Stimulated activated CD4-positive, alpha-beta T cell treated with anti-CD3 and anti-CD28 coated beads, Interleukin-15, amount 100 ng/mL, for 1 hour (primary cell): ENCODE measurements around the gene C22orf15.

Experiments
- DNase-seq, 2 donors: peaks; one replicate each; pipeline ENCODE4 v3.0.0-alpha.2; 2020; ENCODE audit warnings: low read depth in 1 of 2, low spot score in 1 of 2

C22orf15 gene

GRCh38 chr22:23786752-23787599 is 24.2 kb downstream of the C22orf15 start, which contains the start of gene SMARCB1:
TSS of gene SMARCB1 (plus strand) at chr22:23786966. CDS start at chr22:23787170, 204 bp downstream.
- peak; percentile 85 to 90 for DNase-seq

GRCh38 chr22:23787600-23787896 is 24.8 kb downstream of the C22orf15 start:
- DNase-seq, result no peak

GRCh38 chr22:23787910-23788309 is 25.1 kb downstream of the C22orf15 start:
- no peak for DNase-seq

GRCh38 chr22:23789121-23789520 is 26.3 kb downstream of the C22orf15 start:
- DNase-seq, result no peak

- no peak for DNase-seq
These were observed 26.8 kb downstream of the C22orf15 start for GRCh38 chr22:23789638-23790037.

- DNase-seq, result no peak
These were observed 28.3 kb downstream of the C22orf15 start for GRCh38 chr22:23790819-23791737.

- DNase-seq, result no peak
These were observed 29.2 kb downstream of the C22orf15 start for GRCh38 chr22:23791738-23792645.

- no peak for DNase-seq
These were observed 30.5 kb downstream of the C22orf15 start for GRCh38 chr22:23793326-23793725.

- DNase-seq, result no peak
These were observed 33.7 kb downstream of the C22orf15 start for GRCh38 chr22:23796461-23796860.

- no peak for DNase-seq
These were observed 37.8 kb downstream of the C22orf15 start for GRCh38 chr22:23800297-23801237.

GRCh38 chr22:23801238-23801821 is 38.5 kb downstream of the C22orf15 start:
- no peak for DNase-seq

- no peak for DNase-seq
These were observed 39.1 kb downstream of the C22orf15 start for GRCh38 chr22:23801886-23802377.

- no peak for DNase-seq
These were observed 40.4 kb downstream of the C22orf15 start for GRCh38 chr22:23803001-23803819.

GRCh38 chr22:23804781-23805291 is 42.0 kb downstream of the C22orf15 start:
- no peak for DNase-seq

- no peak for DNase-seq
These were observed 44.0 kb downstream of the C22orf15 start for GRCh38 chr22:23806837-23807236.

- DNase-seq, result no peak
These were observed 49.6 kb downstream of the C22orf15 start for GRCh38 chr22:23812378-23812777.
